Stimulated activated CD8-positive, alpha-beta memory T cell treated with anti-CD3 and anti-CD28 coated beads, Interleukin-2, amount 100 ng/mL, for 1 hour (primary cell): ENCODE measurements around the gene CSNK2A1.
"Not testable (repeated sequence)": the region's sequence is repeated elsewhere in the genome, so short reads cannot be mapped to it uniquely, and the experiment has no call there.

Source experiments
- DNase-seq, 2 donors: peaks; one replicate each; pipeline ENCODE4 v3.0.0-alpha.2; 2020; ENCODE audit warnings: low read depth in 2 of 2

Gene CSNK2A1

DNA sequence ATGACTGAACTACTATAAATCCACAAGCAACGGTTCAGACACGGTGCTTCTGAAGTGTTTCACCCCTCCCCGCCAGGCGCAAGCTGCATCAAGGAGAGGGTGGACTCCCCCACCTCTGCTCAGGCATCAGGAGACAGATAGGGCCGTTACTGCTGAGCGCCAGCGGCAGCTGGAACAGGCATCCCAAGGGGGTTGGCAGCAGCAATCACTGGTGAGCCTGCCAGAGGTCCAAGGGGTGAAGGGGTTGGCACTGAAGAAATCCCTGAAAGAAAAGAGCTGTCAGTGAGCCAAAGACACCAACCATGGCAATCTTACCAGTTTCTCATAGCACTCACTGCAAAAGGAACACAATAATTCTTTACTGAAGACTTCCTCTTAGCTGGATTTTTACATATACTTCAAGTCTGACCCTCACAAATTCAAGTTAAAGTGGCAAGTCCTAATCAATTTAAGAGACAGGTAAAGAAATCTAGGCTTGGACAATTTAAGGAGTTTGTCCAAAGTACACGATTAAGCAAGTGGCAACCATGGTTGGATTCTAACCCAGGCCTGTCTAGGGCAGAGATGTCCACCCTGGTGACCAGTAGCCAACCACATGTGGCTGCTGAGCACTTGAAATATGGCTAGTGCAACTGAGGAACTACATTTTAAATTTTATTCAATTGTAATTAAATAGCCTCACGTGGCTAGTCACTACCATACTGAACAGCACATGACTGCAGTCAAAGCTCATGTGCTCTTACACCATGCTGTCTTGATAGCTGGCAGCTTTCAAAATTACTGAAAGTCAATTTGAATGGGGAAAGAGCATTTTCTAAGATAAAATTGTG, 59.6 kb downstream of the CSNK2A1 start:
- DNase-seq = no peak

GRCh38 chr20:481167-481566, 62.4 kb downstream of the CSNK2A1 start:
- DNase-seq = no peak

DNA sequence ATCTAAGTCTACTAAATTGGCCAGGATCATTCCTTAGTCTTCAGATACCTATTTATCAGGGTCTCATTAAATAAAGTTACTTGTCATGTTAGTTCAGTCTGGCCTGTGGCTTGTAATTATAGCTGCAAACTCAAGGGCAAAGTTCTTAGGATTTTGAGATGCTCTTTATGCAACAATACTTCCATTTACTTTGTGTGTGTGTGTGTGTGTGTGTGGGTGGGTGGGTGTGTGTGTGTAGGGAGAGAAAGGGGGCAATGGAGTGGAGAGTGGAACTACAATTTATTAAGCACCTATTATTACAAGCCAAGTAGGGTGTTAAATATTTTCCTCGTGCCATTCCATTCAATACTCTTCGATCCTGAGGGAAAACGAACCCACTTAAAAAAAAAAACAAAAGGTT, 63.5 kb downstream of the CSNK2A1 start:
- DNase-seq = no peak

- DNase-seq = no peak
Observed at GRCh38 chr20:479487-479886, 64.1 kb downstream of the CSNK2A1 start.

GRCh38 chr20:478949-479429, 64.6 kb downstream of the CSNK2A1 start:
- DNase-seq = no peak

- no peak for DNase-seq
Observed at GRCh38 chr20:478010-478948, 65.3 kb downstream of the CSNK2A1 start.

- not testable (repeated sequence) for DNase-seq
Observed at GRCh38 chr20:476561-477249, 66.9 kb downstream of the CSNK2A1 start.

DNA sequence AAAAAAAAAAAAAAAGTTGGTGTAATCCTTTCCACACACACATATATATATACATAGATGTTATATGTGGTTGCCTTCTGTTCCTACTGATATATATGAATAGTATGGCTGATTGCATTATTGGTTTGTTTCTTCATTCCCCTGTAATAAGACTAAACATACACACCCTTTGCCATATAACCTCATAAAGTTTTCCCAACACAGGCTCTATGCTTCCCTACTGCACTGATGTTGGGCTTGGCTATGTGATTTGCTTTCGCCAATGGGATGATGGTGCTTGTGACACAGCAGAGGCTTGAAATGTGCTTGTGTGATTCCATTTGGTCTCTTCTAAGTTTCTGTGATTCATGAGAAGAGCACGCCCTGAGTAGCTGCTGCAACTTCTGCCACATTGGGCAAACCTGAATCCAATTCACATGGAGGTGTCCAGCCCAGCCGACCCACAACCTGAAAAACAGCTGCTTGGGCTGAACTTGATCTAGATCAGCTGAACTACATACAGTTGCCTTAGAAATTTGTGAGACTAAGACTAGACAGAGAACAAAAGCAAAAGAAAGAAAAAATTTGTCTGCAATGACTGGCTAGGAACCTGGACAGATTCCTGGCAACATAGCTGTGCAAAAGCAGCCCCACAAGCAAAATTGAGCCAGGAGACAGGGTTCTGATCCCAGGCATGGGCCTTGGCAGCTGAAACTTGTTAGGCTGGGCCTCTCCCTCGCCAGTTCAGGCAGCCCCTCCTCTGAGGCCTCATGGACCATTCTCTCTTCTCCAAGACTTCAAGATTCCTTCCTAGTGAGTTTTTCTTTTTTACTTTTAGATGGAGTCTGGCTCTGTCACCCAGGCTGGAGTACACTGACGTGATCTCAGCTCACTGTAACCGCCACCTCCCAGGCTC, 67.9 kb downstream of the CSNK2A1 start:
- no peak for DNase-seq

DNA sequence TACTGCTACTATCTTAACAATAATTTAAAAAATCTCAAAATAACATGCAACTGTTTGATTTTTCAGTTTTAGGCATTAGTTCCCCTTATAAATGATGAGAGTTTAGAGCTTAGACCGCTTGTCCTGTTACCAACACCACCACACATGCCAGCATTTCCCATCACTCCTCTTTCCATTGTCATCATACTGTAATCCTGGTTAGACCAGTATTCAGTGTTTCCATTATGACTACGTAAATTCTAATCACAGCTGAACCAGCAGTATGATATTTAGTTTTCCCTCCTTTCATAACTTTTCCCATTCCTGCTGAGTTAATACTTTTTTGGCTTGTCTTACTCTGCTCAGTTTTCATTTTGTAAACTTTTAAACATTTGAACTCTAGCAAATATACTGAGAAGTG, 69.0 kb downstream of the CSNK2A1 start:
- DNase-seq = no peak

DNA sequence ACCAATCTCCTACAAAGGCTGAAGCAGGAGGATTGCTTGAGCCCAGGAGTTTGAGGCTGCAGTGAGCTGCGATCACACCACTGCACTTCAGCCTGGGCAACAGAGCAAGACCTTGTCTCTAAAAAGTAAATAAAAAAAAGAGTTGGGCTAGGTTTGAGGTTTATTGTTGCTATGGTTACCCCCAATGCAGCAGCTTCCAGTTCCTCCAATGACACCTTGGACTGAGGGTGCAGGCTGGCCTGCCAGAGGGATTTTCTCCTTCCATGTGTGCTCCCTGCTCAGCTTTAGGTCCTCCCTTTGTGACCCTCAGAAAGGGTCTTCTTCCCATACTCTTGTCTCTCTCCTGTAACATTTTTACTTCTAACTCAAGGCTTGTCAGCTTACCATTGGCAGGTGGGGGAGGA, 70.7 kb downstream of the CSNK2A1 start:
- DNase-seq = no peak

DNA sequence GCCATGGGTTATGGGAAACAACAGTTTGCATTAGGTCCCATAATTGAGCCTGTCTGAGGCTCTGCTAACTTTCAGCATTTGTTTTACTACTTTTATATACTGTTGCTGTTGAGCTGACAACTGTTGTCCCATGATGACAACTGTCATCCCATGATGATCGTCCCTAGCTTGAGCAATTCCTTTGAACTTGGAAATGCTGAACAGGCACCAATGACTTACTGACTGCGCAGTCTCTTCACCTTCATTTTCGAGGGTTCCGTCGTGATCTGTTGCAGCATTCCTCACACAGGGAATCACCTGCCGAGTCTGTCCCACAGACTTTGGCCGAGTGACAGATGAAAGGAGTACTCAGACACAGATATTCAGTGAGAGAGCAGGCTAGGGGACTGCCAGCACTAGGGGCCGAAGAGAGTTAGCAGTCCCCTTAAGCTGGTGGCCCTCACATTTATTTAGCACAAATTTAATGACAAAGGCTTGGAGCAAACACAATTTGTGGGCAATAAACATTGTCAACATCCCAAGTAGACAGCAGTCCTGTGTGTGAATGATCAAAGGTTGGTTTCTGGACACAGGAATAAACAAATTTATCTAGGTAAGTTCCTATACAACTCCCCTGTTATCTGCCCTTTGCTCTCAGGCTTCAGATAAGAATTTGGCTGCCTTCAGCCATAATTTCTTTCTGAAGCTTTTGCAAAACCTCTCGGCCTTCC, 71.3 kb downstream of the CSNK2A1 start:
- no peak for DNase-seq

DNA sequence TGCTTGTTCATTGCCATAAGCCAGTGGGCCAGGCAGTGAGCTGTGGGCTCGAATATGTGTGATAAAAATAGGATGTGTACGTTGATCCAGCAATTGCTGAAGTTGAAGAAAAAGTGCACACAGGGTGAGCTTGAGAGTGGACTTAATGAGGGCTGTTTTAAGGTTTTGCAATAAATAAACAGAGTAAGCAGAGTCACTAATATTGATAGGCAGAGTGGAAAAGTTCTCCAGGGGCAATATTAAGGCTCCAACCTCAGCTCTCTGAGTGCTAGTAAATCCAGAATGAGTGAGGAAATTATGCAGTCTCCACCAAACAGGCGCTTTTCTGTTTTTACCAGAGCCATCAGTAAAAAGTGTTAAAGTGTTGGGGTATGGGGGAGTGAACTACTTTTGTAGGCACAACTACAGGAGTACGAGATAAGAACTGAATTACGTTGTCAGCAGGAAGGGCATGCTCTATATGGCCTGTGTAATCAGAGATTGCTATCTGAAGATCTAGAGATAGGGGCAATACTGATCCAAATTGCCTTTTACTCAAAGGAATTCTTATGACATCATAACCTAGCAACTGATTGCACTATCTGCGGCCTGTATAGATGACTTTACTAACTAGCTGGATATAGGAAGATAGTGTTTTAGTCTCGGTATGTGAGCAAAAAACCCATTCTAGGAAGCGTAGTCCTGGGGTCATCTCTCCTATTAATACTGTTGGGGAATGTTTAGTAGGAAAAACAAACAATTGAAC, 73.7 kb downstream of the CSNK2A1 start:
- no peak for DNase-seq

DNA sequence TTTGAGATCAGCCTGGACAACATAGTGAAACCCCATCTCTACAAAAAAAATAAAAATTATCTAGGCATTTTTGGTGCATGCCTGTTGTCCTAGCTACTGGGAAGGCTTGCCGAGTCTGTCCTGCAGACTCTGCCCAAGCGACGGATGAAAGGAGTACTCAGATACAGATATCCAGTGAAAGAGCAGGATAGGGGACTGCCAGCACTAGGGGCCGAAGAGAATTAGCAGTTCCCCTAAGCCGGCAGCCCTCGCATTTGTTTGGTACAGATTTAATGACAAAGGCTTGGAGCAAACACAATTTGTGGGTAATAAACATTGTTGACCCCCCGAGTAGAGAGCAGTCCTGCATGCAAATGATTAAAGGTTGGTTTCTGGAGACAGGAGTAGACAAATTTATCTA, 75.8 kb downstream of the CSNK2A1 start:
- no peak for DNase-seq

DNA sequence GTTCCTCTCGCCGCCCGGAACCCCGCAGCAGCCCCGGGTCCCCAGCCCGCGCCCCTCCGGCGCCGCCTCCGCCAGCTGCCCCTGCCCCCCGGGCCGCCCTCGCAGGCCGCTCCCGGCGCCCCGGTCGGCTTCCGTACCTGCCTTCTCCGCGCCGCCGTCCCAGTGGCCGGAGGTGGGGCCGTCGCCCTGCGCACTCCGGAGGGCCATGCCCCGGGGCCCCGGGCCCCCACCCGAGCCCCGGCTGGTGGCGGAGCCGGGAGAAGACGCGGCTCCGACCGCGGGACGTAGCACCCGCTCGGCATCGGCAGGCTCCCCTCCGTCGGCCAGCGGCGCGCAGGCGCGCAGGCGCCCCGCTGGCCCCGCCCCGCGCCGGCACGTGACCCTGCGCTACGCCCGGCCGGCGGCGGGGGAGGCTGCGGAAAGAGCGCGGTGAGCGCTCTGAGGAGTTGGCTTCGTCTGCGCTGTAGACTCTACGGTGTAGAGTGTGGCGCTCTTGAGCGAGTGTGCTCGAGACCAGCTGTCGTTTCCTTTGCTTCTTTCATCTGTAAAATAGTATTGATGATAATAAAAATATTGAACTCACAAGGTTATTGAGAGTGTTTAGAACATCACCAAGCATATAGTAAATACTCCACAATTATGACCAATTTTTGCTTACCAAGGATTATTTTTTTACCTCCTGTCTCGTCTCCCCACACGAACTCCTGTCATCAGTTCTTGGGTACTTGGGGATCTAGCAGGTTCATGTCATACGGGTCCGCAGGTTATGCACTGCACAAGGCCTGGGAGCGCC, 81.2 kb downstream of the CSNK2A1 start, which contains the start of gene TBC1D20:
TSS of gene TBC1D20 (minus strand) at position 335 of the 793 bp plus-strand sequence. CDS start at position 207, 128 bp downstream.
- peak; percentile 59 to 73 for DNase-seq

DNA sequence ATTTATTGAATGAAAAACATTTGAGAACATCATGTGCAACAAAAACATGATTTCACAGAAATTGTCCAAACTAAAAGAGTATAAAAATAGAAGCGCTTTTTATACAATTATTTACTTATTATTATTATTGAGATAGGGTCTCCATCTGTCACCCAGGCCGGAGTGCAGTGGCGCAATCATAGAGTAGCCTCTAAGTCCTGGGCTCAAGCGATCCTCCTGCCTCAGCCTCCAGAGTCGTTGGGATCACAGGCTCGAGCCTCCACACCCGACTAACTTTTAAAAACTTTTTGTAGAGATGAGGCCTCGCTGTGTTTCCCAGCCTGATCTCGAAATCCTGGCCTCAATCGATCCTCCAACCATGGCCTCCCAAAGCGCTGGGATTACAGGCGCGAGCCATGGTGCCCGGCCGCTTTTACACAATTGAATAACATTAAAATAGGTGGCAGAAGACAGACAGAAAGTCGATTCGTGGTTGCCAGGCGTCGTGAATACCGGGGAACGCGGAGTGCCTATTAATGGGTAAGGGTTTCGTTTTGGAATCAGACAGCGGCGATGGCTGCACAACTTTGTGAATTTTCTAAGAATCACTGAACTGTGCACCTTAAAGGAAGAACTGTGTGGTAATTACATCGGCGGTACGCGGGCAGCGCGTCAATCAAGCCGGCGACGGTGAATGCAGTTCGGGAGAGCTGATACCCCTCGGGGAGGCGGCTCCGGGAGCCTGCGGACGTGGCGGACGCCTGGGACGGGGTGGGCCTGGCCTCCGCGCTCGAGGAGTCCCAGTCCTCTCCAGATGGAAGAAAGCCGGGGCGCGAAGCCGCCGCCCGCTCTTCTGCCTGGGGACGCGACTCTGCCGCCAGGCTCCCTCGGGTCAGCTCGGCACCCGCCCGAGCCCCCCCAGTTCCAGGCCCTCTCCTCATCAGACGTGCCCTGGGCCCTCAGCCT, 82.1 kb downstream of the CSNK2A1 start:
- DNase-seq = peak in 1 of 2 donors; percentile 25

DNA sequence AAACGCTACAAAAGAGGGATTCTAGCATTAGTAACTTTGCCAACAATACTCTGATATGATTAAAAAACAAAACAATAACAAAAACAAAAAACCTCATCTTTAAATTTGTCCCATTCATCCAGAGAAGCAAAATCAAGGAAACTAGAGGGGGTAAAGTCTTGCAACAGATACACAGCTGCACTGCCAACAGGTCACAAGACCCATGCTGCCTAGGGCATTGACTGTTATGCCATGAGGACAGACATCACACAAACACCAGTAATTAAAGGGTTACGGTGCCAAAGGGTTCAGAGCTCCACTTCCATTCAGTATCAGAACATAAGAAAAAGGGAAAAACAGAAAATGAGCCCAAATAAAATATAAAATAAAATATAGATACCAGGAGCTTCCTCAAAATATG, 82.9 kb downstream of the CSNK2A1 start:
- no peak for DNase-seq

- no peak for DNase-seq
Observed at GRCh38 chr20:460180-460579, 83.4 kb downstream of the CSNK2A1 start.
